H1 (cell line): ENCODE results near the gene KIF27. TPM values are rescaled to one million over a fixed set of nuclear protein-coding genes. Genes with fewer than 3 reads are reported as not detected.

Experiments used
- CTCF ChIA-PET: fragments of 300-600 bp; sonication (Branson Sonifier 250); formaldehyde crosslinking; loops from one replicate; lab custom pipeline; 2021; ENCODE audit not compliant: partially characterized antibody; lab: Charles Lee
- POLR2A ChIA-PET: fragments of 300-600 bp; sonication (Branson Sonifier 250); formaldehyde crosslinking; loops from one replicate; lab custom pipeline; 2021; ENCODE audit warnings: inconsistent platforms; ENCODE audit not compliant: partially characterized antibody; lab: Charles Lee
- DNase-seq, 2 experiments: peaks; one replicate each; pipeline versions ENCODE4 v3.0.0 to v3.0.0-alpha.2; 2010 to 2022; ENCODE audit warnings: low spot score in 2 of 2, low read depth in 1 of 2, mixed read lengths in 1 of 2
- FAIRE-seq: peaks from 2 replicates; lab custom pipeline; 2011; peaks lifted over from hg19 to GRCh38; lab: Jason Lieb, UNC
- H2AFZ ChIP-seq: 2 replicates; pipeline ENCODE4 v1.8.1; 2012; ENCODE audit warnings: low read length, inconsistent platforms
- H2AK5ac ChIP-seq: 2 replicates; pipeline ENCODE4 v1.6.1; 2013; ENCODE audit warnings: low read depth, low read length
- H2BK120ac ChIP-seq: replicated peaks from 2 replicates; pipeline ENCODE3; 2013; ENCODE audit warnings: low read depth, low read length, inconsistent platforms
- H2BK12ac ChIP-seq: 2 replicates; pipeline ENCODE4 v1.6.1; 2013; ENCODE audit warnings: low read depth, low read length
- H2BK15ac ChIP-seq: 2 replicates; pipeline ENCODE4 v1.6.1; 2013; ENCODE audit warnings: low read length
- H2BK20ac ChIP-seq: 2 replicates; pipeline ENCODE4 v1.6.1; 2013; ENCODE audit warnings: low read length
- H2BK5ac ChIP-seq: 2 replicates; pipeline ENCODE4 v1.6.1; 2013; ENCODE audit warnings: low read depth, low read length
- H3K14ac ChIP-seq: 2 replicates; pipeline ENCODE4 v1.6.1; 2013; ENCODE audit warnings: inconsistent platforms; ENCODE audit not compliant: insufficient read length
- H3K18ac ChIP-seq: 2 replicates; pipeline ENCODE4 v1.6.1; 2013; ENCODE audit warnings: low read length; ENCODE audit errors: extremely low read depth
- H3K23ac ChIP-seq: 2 replicates; pipeline ENCODE4 v1.6.1; 2013; ENCODE audit warnings: inconsistent platforms; ENCODE audit not compliant: insufficient read length
- H3K23me2 ChIP-seq: 2 replicates; pipeline ENCODE4 v1.6.1; 2013; ENCODE audit warnings: low read depth, low read length
- H3K27ac ChIP-seq: 2 replicates; pipeline ENCODE4 v1.6.1; 2011; ENCODE audit warnings: low read depth, low read length, inconsistent platforms
- H3K27me3 ChIP-seq, 4 experiments: replicated peaks in 1 of 4; 1 replicate in 1 of 4; 2 replicates in 3 of 4; pipeline versions ENCODE4 v1.6.1 to v1.8.1; 2011 to 2013; ENCODE audit warnings: low read length in 3 of 4, mild to moderate bottlenecking in 3 of 4, inconsistent platforms in 2 of 4, mixed read lengths in 2 of 4, moderate library complexity in 1 of 4; ENCODE audit not compliant: control insufficient read depth in 3 of 4, insufficient read depth in 3 of 4; ENCODE audit errors: extremely low read depth in 1 of 4
- H3K36me3 ChIP-seq, 4 experiments: 2 replicates each; pipeline versions ENCODE4 v1.6.1 to v1.8.1; 2011 to 2013; ENCODE audit warnings: mild to moderate bottlenecking in 4 of 4, low read length in 3 of 4, moderate library complexity in 2 of 4, control low read depth in 1 of 4, inconsistent platforms in 1 of 4; ENCODE audit not compliant: insufficient read depth in 4 of 4, control insufficient read depth in 2 of 4
- H3K4ac ChIP-seq: replicated peaks from 2 replicates; pipeline ENCODE3; 2013; ENCODE audit warnings: low read length, low read depth, mixed read lengths, inconsistent platforms; ENCODE audit not compliant: insufficient read length
- H3K4me1 ChIP-seq, 4 experiments: replicated peaks in 1 of 4; 1 replicate in 1 of 4; 2 replicates in 3 of 4; pipeline versions ENCODE4 v1.6.1 to v1.8.1; 2011 to 2013; ENCODE audit warnings: low read length in 3 of 4, inconsistent platforms in 2 of 4, mixed read lengths in 1 of 4; ENCODE audit not compliant: insufficient read depth in 4 of 4, control insufficient read depth in 3 of 4
- H3K4me2 ChIP-seq, 2 experiments: 2 replicates each; pipeline versions ENCODE4 v1.6.1 to v1.8.1; 2011 to 2013; ENCODE audit warnings: low read depth in 2 of 2, low read length in 2 of 2, control low read depth in 1 of 2, inconsistent platforms in 1 of 2, mild to moderate bottlenecking in 1 of 2; ENCODE audit not compliant: insufficient read depth in 1 of 2
- H3K4me3 ChIP-seq, 4 experiments: fragments of 200-600, 300-600 bp in 1 of 4; sonication (generic), shearing (Covaris generic), sonication (Bioruptor Twin) in 1 of 4; 2 replicates each; pipeline versions ENCODE4 v1.5.1 to v1.8.1; 2011 to 2016; ENCODE audit warnings: low read length in 4 of 4, low read depth in 3 of 4, control low read depth in 2 of 4, inconsistent platforms in 2 of 4, mild to moderate bottlenecking in 2 of 4, mixed read lengths in 1 of 4, moderate library complexity in 1 of 4; ENCODE audit not compliant: insufficient read depth in 2 of 4; ENCODE audit errors: extremely low read depth in 1 of 4
- H3K56ac ChIP-seq: replicated peaks from 2 replicates; pipeline ENCODE3; 2013; ENCODE audit warnings: low read depth, mild to moderate bottlenecking, mixed read lengths, low read length, inconsistent platforms; ENCODE audit not compliant: insufficient read length
- H3K79me1 ChIP-seq: 2 replicates; pipeline ENCODE4 v1.6.1; 2013; ENCODE audit warnings: low read depth, low read length, control low read depth
- H3K79me2 ChIP-seq, 2 experiments: 2 replicates each; pipeline versions ENCODE4 v1.6.1 to v1.8.1; 2012 to 2013; ENCODE audit warnings: low read length in 2 of 2, mild to moderate bottlenecking in 2 of 2, inconsistent platforms in 1 of 2; ENCODE audit not compliant: insufficient read depth in 2 of 2, control insufficient read depth in 1 of 2
- H3K9ac ChIP-seq, 4 experiments: replicated peaks in 1 of 4; 1 replicate in 1 of 4; 2 replicates in 3 of 4; pipeline versions ENCODE4 v1.6.1 to v1.8.1; 2011 to 2013; ENCODE audit warnings: low read depth in 3 of 4, low read length in 3 of 4, control low read depth in 2 of 4, mild to moderate bottlenecking in 2 of 4, moderate library complexity in 2 of 4, inconsistent platforms in 1 of 4; ENCODE audit errors: extremely low read depth in 1 of 4
- H3K9me3 ChIP-seq, 2 experiments: 2 replicates each; pipeline versions ENCODE4 v1.6.1 to v1.8.1; 2012 to 2013; ENCODE audit warnings: mild to moderate bottlenecking in 2 of 2, moderate library complexity in 2 of 2, control low read depth in 1 of 2, inconsistent platforms in 1 of 2, low read depth in 1 of 2, low read length in 1 of 2, mixed read lengths in 1 of 2; ENCODE audit not compliant: insufficient read depth in 2 of 2
- H4K20me1 ChIP-seq, 2 experiments: replicated peaks in 1 of 2; 2 replicates each; pipeline versions ENCODE3 to v1.8.1; 2011 to 2013; ENCODE audit warnings: inconsistent platforms in 2 of 2, low read length in 2 of 2, mild to moderate bottlenecking in 1 of 2; ENCODE audit not compliant: insufficient read depth in 2 of 2, control insufficient read depth in 1 of 2
- H4K5ac ChIP-seq: 2 replicates; pipeline ENCODE4 v1.6.1; 2013; ENCODE audit warnings: low read length, low read depth, mixed read lengths, inconsistent platforms; ENCODE audit not compliant: insufficient read length
- H4K8ac ChIP-seq: 2 replicates; pipeline ENCODE4 v1.8.0; 2013; ENCODE audit warnings: mild to moderate bottlenecking, moderate library complexity, low read length, inconsistent platforms; ENCODE audit not compliant: insufficient read depth; ENCODE audit errors: extremely low read depth
- H4K91ac ChIP-seq: replicated peaks from 2 replicates; pipeline ENCODE3; 2013; ENCODE audit warnings: low read length, mixed read lengths, inconsistent platforms; ENCODE audit not compliant: insufficient read length
- POLR2A ChIP-seq, 2 experiments: IDR thresholded peaks; 1 replicate in 1 of 2; 2 replicates in 1 of 2; pipeline ENCODE4 v1.6.1; 2011; ENCODE audit warnings: low read depth in 2 of 2, low read length in 2 of 2, mild to moderate bottlenecking in 2 of 2; ENCODE audit errors: control extremely low read depth in 1 of 2
- POLR2AphosphoS5 ChIP-seq: IDR thresholded peaks from 2 replicates; pipeline ENCODE4 v1.6.1; 2011; ENCODE audit warnings: low read depth, low read length
- RNF2 ChIP-seq: fragments of 200-900, 300-1000 bp; sonication (generic); IDR thresholded peaks from 2 replicates; pipeline ENCODE4 v1.7.1; 2016; ENCODE audit warnings: borderline replicate concordance, low read depth, mild to moderate bottlenecking, antibody characterized with exemption, low read length; ENCODE audit not compliant: poor library complexity, severe bottlenecking; ENCODE audit errors: missing control alignments
- WGBS, 2 experiments: shearing (Covaris generic) in 1 of 2; methylation state at CpG; one replicate each; pipeline versions ENCODE4 v1.1.6 to v1.1.7; 2013 to 2015; ENCODE audit warnings: low lambda C conversion rate in 2 of 2, mixed read lengths in 2 of 2, inconsistent platforms in 1 of 2, low coverage in 1 of 2, missing lambda C conversion rate in 1 of 2; ENCODE audit not compliant: insufficient replicate concordance in 2 of 2, insufficient coverage in 1 of 2, insufficient read length in 1 of 2; ENCODE audit errors: extremely low coverage in 1 of 2, missing lambda C conversion rate in 1 of 2; 5-methylcytosine and 5-hydroxymethylcytosine counted together
- polyA plus RNA-seq, 7 experiments: library from polyadenylated mRNA; depleted of rRNA in 3 of 7; stranded (reverse) in 5 of 7; unstranded in 2 of 7; fragments of >200 nt in 5 of 7; fragments of 200-250 nt in 2 of 7; gene quantifications; 1 replicate in 5 of 7; 2 replicates in 1 of 7; 4 replicates in 1 of 7; pipeline versions ENCODE4 v1.2.1 to v1.2.3, GENCODE V29; 2011 to 2013; ENCODE audit warnings: missing spikeins in 2 of 7, mixed read lengths in 2 of 7
- total RNA-seq: library from RNA; stranded (reverse); fragmentation: NEBNext Ultra II Directional; extraction: Animal tissue kit (Norgen Biotek cat#: 25700); gene quantifications from 2 replicates; pipeline ENCODE4 v1.2.1, GENCODE V29; 2021

The KIF27 gene
- total and polyA plus RNA-seq, 2 of the 8 experiments (the other 6 are each of a cell fraction or from before 2014, with no cell fraction given) = 0.47 to 7.0 TPM

DNA sequence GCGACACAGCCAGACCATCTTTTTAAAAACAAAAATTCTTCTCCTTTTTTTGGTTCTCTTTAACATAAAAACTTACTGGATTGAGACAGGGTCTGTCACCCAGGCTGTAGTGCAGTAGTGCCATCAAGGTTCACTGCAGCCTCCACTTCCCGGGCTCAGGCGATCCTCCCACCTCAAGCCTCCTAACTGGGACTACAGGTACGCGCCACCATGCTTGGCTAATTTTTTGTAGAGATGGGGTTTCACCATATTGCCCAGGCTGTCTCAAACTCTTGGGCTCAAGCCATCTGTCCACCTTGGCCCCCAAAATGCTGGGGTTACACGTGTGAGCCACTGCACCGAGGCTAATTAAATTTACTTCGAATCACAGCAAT, 45.0 kb upstream of the KIF27 start:
- Histone ChIP-seq H3K4me1 (no peaks in the 10 kb centered on the region), H2BK15ac (no peak overlapping the region), H4K91ac (no peak overlapping the region), H2BK120ac (no peak overlapping the region), H2BK5ac (no peak overlapping the region), H2BK20ac (no peak overlapping the region), H4K5ac (no peak overlapping the region), H4K20me1 (peaks cover 0 to 2% of the 10 kb centered on the region in 2 experiments), H3K4me2 (no peak overlapping the region), H3K27me3 (no peaks in the 10 kb centered on the region), H3K27ac (no peak overlapping the region), H3K23me2 (no peaks in the 10 kb centered on the region), H3K18ac (no peak overlapping the region), H3K9ac (no peak overlapping the region), H3K79me1 (no peaks in the 10 kb centered on the region; the same call in 1 of the 2 replicates), H3K56ac (no peak overlapping the region), H3K9me3 (no peaks in the 10 kb centered on the region), H3K4me3 (no peak overlapping the region), H2AK5ac (no peak overlapping the region), H3K14ac (no peak overlapping the region), H4K8ac (no peak overlapping the region), H2BK12ac (no peak overlapping the region), H3K79me2 (no peaks in the 10 kb centered on the region), H3K36me3 (peaks cover 15 to 47% (median 30%) of the 10 kb centered on the region in 4 experiments), H2AFZ (no peak overlapping the region), H3K23ac (no peak overlapping the region), H3K4ac (no peak overlapping the region)
- DNase-seq (no peak), FAIRE-seq (no peak)
- TF ChIP-seq RNF2 (no peak), POLR2A (IDR thresholded peaks at IDR 0.05; ENCODE audit: control extremely low read depth in 1 of 2, low read depth in 2 of 2, low read length in 2 of 2) (peak in 1 of 2 experiments; percentile 46; a peak in 1 of 3 replicates), POLR2AphosphoS5 (peak; percentile 97)
- 87% methylated on average over 8 of the region's 8 CpGs; no CpG with 5 or more reads in 1 of the 2 experiments for WGBS, 2 experiments
- ChIA-PET POLR2A (interaction anchor here (1.1 to 10.4 kb wide), 6 partner anchors 12 to 295 kb away, joined by 3 to 269 read pairs (median 4); partner anchors contain the start of genes HNRNPK and RMI1), CTCF (interaction anchor here (1.0 to 1.7 kb wide), 2 partner anchors 12 to 295 kb away, joined by 5 to 6 read pairs; no protein-coding TSS in a partner anchor)
